Activated naive CD4-positive, alpha-beta T cell treated with Interleukin-2 at 50 U/mL for 16 hours (primary cell): ENCODE measurements around the gene CHST11.

ENCODE experiments used
- DNase-seq: peaks from one replicate; pipeline ENCODE4 v3.0.0-alpha.2; 2020

The CHST11 gene

GRCh38 chr12:104665296-104665695 lies 208.5 kb downstream of the CHST11 start:
- DNase-seq, result no peak

- DNase-seq, result no peak
These were observed 210.4 kb downstream of the CHST11 start for GRCh38 chr12:104667139-104667538.

GRCh38 chr12:104668274-104668718 lies 211.5 kb downstream of the CHST11 start:
- DNase-seq, result no peak

- no peak for DNase-seq
These were observed 212.5 kb downstream of the CHST11 start for GRCh38 chr12:104669089-104669721.

- DNase-seq, result no peak
These were observed 213.1 kb downstream of the CHST11 start for GRCh38 chr12:104669851-104670337.

GRCh38 chr12:104670439-104671408 lies 214.0 kb downstream of the CHST11 start:
- no peak for DNase-seq

- peak; percentile 91 for DNase-seq
These were observed 214.8 kb downstream of the CHST11 start for GRCh38 chr12:104671409-104672095.

- DNase-seq, result no peak
These were observed 215.3 kb downstream of the CHST11 start for GRCh38 chr12:104672096-104672445.

- peak; percentile 24 for DNase-seq
These were observed 215.9 kb downstream of the CHST11 start for GRCh38 chr12:104672501-104673265.

GRCh38 chr12:104673294-104673693 lies 216.5 kb downstream of the CHST11 start:
- no peak for DNase-seq

GRCh38 chr12:104673696-104674482 lies 217.1 kb downstream of the CHST11 start:
- DNase-seq, result no peak

GRCh38 chr12:104676636-104677035 lies 219.9 kb downstream of the CHST11 start:
- DNase-seq, result no peak

GRCh38 chr12:104677441-104678089 lies 220.8 kb downstream of the CHST11 start:
- DNase-seq, result no peak

GRCh38 chr12:104680070-104680469 lies 223.3 kb downstream of the CHST11 start:
- DNase-seq, result peak; percentile 31

GRCh38 chr12:104680491-104680890 lies 223.7 kb downstream of the CHST11 start:
- peak; percentile 57 for DNase-seq

- DNase-seq, result no peak
These were observed 224.4 kb downstream of the CHST11 start for GRCh38 chr12:104681012-104681690.

- DNase-seq, result peak; percentile 75
These were observed 226.1 kb downstream of the CHST11 start for GRCh38 chr12:104682790-104683279.

GRCh38 chr12:104683831-104684503 lies 227.2 kb downstream of the CHST11 start:
- no peak for DNase-seq

GRCh38 chr12:104684884-104685283 lies 228.1 kb downstream of the CHST11 start:
- DNase-seq, result no peak

GRCh38 chr12:104685366-104685765 lies 228.6 kb downstream of the CHST11 start:
- no peak for DNase-seq
